SJSA1 (cell line): ENCODE data around the gene PPP2R5C. TPM values are rescaled to one million over a fixed set of nuclear protein-coding genes. Genes with fewer than 3 reads are reported as not detected.
A peak's percentile ranks its signal among the peaks of the same experiment; 100 is the strongest.
"Not testable (repeated sequence)": the region's sequence is repeated elsewhere in the genome, so short reads cannot be mapped to it uniquely, and the experiment has no call there.

ENCODE experiments used
- DNase-seq, 2 experiments: peaks; one replicate each; pipeline ENCODE4 v3.0.0-alpha.2; 2015 to 2020; ENCODE audit warnings: low spot score in 2 of 2, low read depth in 1 of 2
- H3K27ac ChIP-seq: fragments of 250-450 bp; sonication (Bioruptor Pico); 2 replicates; pipeline ENCODE4 v1.5.1; 2020; ENCODE audit warnings: mild to moderate bottlenecking, moderate library complexity
- H3K27me3 ChIP-seq: fragments of 250-450 bp; sonication (Bioruptor Pico); replicated peaks from 2 replicates; pipeline ENCODE4 v1.5.1; 2020; ENCODE audit warnings: mild to moderate bottlenecking, moderate library complexity
- H3K36me3 ChIP-seq: fragments of 250-450 bp; sonication (Bioruptor Pico); 2 replicates; pipeline ENCODE4 v1.5.1; 2020; ENCODE audit warnings: mild to moderate bottlenecking
- H3K4me1 ChIP-seq: fragments of 250-450 bp; sonication (Bioruptor Pico); replicated peaks from 2 replicates; pipeline ENCODE4 v1.6.1; 2021; ENCODE audit warnings: mild to moderate bottlenecking
- H3K4me3 ChIP-seq: fragments of 250-450 bp; sonication (Bioruptor Pico); 2 replicates; pipeline ENCODE4 v1.5.1; 2020; ENCODE audit warnings: mild to moderate bottlenecking
- H3K9me3 ChIP-seq: fragments of 250-450 bp; sonication (Bioruptor Pico); replicated peaks from 2 replicates; pipeline ENCODE4 v1.5.1; 2020; ENCODE audit warnings: mild to moderate bottlenecking
- total RNA-seq: library from RNA; depleted of rRNA; stranded (reverse); fragments of >200 nt; shearing (Covaris generic); gene quantifications from 2 replicates; pipeline ENCODE4 v1.2.3, GENCODE V29; 2014

PPP2R5C gene
- total RNA-seq, 1 experiment from 2014 or later, result 81.1 TPM

DNA sequence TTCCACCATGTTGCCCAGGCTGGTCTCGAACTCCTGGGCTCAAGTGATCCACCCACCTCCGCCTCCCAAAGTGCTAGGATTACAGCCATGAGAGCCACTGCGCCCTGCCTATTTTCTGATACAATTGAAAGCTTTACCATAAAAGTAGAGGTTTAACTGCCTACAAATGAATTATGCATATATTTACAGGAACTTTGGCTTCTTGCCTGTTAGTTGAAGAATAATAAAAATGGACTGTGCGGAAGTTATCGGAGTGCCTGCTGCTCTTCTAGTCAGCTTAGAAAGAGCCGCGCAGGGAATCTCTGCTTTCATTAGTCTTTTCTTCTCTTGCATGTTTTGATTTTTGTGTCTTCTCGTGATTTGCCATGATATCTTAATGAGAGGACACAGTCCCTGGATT, 34.5 kb downstream of the PPP2R5C start:
- Histone ChIP-seq H3K9me3 (no peaks in the 10 kb centered on the region), H3K27ac (no peak overlapping the region), H3K4me1 (no peaks in the 10 kb centered on the region), H3K4me3 (no peak overlapping the region), H3K36me3 (no peaks in the 10 kb centered on the region), H3K27me3 (no peaks in the 10 kb centered on the region)
- no peak for DNase-seq

DNA sequence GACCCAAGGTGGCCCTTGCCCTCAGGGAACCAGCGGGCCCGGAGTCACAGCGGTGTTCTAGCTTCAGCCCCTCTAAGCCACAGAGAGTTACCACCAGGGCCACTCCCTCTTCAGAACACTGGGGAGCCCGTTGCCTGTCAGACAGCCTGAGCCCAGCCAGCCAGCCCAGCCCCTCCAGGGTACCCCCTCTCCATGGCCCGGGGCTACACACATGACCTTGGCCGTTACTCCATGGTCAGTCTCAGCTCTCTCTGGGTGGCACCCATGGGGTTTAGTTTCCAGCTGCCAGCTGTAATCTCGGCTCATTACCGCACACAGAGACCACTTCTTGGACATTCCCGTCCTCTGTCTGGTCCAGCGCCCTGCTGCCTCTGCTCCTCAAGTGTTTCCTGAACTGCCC, 35.0 kb downstream of the PPP2R5C start:
- H3K27me3 ChIP-seq, result no peaks in the 10 kb centered on the region
- H3K4me1 ChIP-seq, result no peaks in the 10 kb centered on the region
- no peaks in the 10 kb centered on the region for H3K9me3 ChIP-seq
- H3K36me3 ChIP-seq, result no peaks in the 10 kb centered on the region
- H3K27ac ChIP-seq, result no peak overlapping the region
- H3K4me3 ChIP-seq, result no peak overlapping the region
- DNase-seq, result no peak

GRCh38 chr14:101797856-101798255, 36.3 kb downstream of the PPP2R5C start:
- no peak overlapping the region for H3K27ac ChIP-seq

GRCh38 chr14:101804373-101804772, 42.9 kb downstream of the PPP2R5C start:
- not testable (repeated sequence) for H3K27ac ChIP-seq, DNase-seq, H3K36me3 ChIP-seq, H3K9me3 ChIP-seq, H3K4me3 ChIP-seq, H3K27me3 ChIP-seq, H3K4me1 ChIP-seq

More at GRCh38 chr14:101797856-101798255, 36.3 kb downstream of the PPP2R5C start:
- H3K36me3 ChIP-seq, result no peaks in the 10 kb centered on the region
- no peaks in the 10 kb centered on the region for H3K4me1 ChIP-seq
- no peak for DNase-seq
- no peaks in the 10 kb centered on the region for H3K9me3 ChIP-seq
- H3K27me3 ChIP-seq, result no peaks in the 10 kb centered on the region
- H3K4me3 ChIP-seq, result no peak overlapping the region

DNA sequence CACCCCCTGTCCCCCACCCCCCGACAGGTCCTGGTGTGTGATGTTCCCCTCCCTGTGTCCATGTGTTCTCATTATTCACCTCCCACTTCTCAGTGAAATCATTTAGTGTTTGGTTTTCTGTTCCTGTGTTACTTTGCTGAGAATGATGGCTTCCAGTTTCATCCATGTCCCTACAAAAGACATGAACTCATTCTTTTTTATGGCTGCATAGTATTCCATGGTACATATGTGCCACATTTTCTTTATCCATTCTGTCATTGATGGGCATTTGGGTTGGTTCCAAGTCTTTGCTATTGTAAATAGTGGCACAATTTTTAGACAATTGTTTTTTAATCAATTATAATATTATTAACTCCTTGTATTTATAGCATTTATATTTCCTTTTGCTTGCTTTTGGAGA, 44.7 kb downstream of the PPP2R5C start:
- not testable (repeated sequence) for H3K9me3 ChIP-seq, H3K4me3 ChIP-seq, H3K27me3 ChIP-seq, H3K27ac ChIP-seq, H3K36me3 ChIP-seq, H3K4me1 ChIP-seq, DNase-seq

- no peak overlapping the region for H3K4me3 ChIP-seq
- no peaks in the 10 kb centered on the region; the same call in none of the 2 replicates for H3K36me3 ChIP-seq
- H3K27ac ChIP-seq, result no peak overlapping the region
- H3K9me3 ChIP-seq, result no peaks in the 10 kb centered on the region
- peaks cover 11% of the 10 kb centered on the region for H3K4me1 ChIP-seq
- no peaks in the 10 kb centered on the region for H3K27me3 ChIP-seq
- DNase-seq, result no peak
Observed at GRCh38 chr14:101808020-101808641, 46.6 kb downstream of the PPP2R5C start.

GRCh38 chr14:101808894-101809670, 47.6 kb downstream of the PPP2R5C start:
- no peak for DNase-seq
- Histone ChIP-seq H3K9me3 (no peaks in the 10 kb centered on the region), H3K4me3 (peak overlapping the region; percentile 64), H3K4me1 (peaks cover 14% of the 10 kb centered on the region), H3K27me3 (no peaks in the 10 kb centered on the region), H3K36me3 (peaks cover 5% of the 10 kb centered on the region), H3K27ac (peak overlapping the region; percentile 99)

DNA sequence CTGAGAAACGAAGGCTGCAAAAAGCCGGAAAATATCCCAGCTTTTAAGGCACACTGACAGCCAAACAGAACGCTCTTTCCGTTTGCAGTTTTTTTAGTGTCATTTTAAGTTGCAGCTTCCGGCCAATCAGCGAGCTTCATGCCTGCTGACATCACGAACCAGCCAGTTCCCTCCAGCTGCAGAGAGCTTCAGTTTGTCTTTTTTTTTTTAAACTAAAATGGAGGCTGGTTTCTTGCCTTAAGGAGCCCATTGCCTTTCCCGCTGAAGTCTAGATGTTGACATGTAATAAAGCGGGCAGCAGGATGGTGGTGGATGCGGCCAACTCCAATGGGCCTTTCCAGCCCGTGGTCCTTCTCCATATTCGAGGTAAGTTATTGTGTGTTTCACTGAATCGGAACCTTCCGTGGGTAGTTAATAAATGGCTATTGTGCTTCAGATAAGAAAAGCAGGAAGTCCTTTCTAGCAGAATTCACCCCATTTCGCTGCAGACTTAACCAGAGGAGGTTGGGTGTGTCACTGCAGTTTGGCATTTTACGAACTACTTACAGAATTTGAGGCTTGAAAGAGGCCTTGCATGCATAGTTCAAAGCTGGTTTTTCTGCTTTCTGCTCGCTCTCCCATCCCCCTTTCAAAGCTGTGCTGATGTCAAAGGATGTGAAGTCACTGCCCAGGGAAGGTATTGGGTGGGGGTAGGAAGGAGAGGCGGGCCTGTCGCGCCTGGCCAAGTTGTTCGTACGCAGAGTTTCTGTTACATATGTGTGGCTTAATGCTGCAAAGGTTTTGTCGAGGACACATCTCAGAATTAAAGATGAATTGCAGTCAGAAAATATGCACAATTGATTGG, 48.4 kb downstream of the PPP2R5C start:
- Histone ChIP-seq H3K27ac (peak overlapping the region; percentile 99), H3K36me3 (peaks cover 10% of the 10 kb centered on the region), H3K9me3 (no peaks in the 10 kb centered on the region), H3K4me1 (peaks cover 14% of the 10 kb centered on the region), H3K4me3 (peak overlapping the region; percentile 64), H3K27me3 (no peaks in the 10 kb centered on the region)
- DNase-seq, result peak; percentile 85 to 94

GRCh38 chr14:101810897-101811621, 49.5 kb downstream of the PPP2R5C start:
- peaks cover 14% of the 10 kb centered on the region for H3K36me3 ChIP-seq
- H3K27me3 ChIP-seq, result no peaks in the 10 kb centered on the region
- peaks cover 14% of the 10 kb centered on the region for H3K4me1 ChIP-seq
- peak in 1 of 2 experiments; percentile 11 for DNase-seq
- H3K9me3 ChIP-seq, result no peaks in the 10 kb centered on the region
- peak overlapping the region; percentile 99 for H3K27ac ChIP-seq
- peak overlapping the region; percentile 64 for H3K4me3 ChIP-seq

DNA sequence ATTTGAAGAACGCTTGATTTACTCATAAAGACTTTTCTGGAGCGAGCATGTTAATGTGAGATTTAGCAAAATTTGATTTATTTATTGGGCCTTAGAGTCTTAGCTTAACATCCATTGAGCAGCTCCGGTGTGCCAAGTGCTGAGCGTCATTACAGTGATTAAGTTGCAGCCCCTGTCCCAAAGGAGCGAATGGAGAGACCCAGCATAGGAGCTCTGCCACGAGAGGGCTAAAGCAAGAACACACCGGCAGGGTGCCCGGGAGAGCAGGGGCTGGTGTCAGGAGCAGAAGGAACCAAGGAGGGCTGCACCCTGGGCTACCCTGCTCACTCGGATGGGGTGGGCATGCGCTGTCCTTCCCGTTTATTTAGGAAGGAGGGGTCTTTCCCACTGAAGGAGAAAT, 50.6 kb downstream of the PPP2R5C start:
- no peak overlapping the region for H3K4me3 ChIP-seq
- H3K9me3 ChIP-seq, result no peaks in the 10 kb centered on the region

DNA sequence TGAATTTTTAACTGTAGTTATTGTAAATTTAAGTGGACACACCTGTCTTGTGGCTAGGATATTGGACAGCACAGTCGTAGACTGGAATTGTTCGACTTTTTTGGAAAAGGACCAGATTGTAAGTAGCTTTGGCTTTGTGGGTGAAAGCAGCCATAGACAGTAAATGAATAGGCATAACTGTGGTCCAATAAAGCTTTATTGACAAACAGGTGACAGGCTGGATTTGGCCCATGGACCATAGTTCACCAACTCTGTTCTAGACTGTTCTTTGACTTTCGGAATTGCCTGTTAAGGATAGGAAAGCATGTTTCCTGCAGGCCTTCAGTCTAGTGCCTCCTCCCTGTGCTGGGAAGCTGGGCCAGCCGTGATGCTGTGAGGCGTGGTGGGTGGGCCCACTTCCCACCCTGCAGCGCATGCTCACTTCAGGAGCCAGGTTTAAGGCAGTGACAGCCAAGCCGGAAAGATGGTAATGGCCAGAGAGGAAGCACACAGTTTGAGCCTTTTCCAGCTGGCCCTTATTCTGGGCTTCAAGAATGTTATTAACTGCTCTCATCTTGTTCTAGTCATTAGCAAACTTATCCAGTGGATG, 51.8 kb downstream of the PPP2R5C start:
- H3K4me3 ChIP-seq, result no peak overlapping the region
- H3K9me3 ChIP-seq, result no peaks in the 10 kb centered on the region
- no peak overlapping the region for H3K27ac ChIP-seq
- peaks cover 23% of the 10 kb centered on the region for H3K36me3 ChIP-seq
- peaks cover 12% of the 10 kb centered on the region for H3K4me1 ChIP-seq
- no peaks in the 10 kb centered on the region for H3K27me3 ChIP-seq
- DNase-seq, result no peak

More for the DNA sequence above, 50.6 kb downstream of the PPP2R5C start:
- DNase-seq, result no peak
- Histone ChIP-seq H3K4me1 (peaks cover 14% of the 10 kb centered on the region), H3K36me3 (peaks cover 18% of the 10 kb centered on the region), H3K27me3 (no peaks in the 10 kb centered on the region), H3K27ac (no peak overlapping the region)

DNA sequence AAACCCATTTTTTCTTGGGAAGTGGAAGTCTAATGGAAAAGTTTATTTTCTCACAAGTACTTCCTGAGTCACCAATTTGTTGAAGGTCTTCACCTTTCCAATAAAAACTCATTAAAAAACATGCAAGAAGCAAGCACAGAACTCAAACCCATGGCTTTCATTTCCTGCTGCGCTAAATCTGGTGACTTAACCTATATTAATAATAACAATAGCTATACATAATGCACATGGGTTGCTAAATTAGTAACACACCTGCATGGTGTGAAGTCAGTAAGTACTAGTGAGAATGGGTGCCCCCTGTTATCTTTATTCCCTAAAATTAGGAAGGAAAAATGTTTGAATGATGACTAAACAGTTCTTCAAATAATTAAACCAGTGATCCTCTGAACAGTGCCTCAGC, 52.3 kb downstream of the PPP2R5C start:
- no peak overlapping the region for H3K4me3 ChIP-seq
- peaks cover 11% of the 10 kb centered on the region for H3K4me1 ChIP-seq
- H3K27ac ChIP-seq, result no peak overlapping the region
- H3K36me3 ChIP-seq, result peaks cover 23% of the 10 kb centered on the region
- no peak for DNase-seq
- H3K9me3 ChIP-seq, result no peaks in the 10 kb centered on the region
- H3K27me3 ChIP-seq, result no peaks in the 10 kb centered on the region

- H3K27me3 ChIP-seq, result no peaks in the 10 kb centered on the region
- H3K4me1 ChIP-seq, result peaks cover 8% of the 10 kb centered on the region
- DNase-seq, result no peak
- peaks cover 23% of the 10 kb centered on the region for H3K36me3 ChIP-seq
- no peaks in the 10 kb centered on the region for H3K9me3 ChIP-seq
- H3K4me3 ChIP-seq, result no peak overlapping the region
- no peak overlapping the region for H3K27ac ChIP-seq
Observed at GRCh38 chr14:101814934-101815333, 53.4 kb downstream of the PPP2R5C start.
